Measurements from ENCODE around the gene SUFU.

Gene SUFU

DNA sequence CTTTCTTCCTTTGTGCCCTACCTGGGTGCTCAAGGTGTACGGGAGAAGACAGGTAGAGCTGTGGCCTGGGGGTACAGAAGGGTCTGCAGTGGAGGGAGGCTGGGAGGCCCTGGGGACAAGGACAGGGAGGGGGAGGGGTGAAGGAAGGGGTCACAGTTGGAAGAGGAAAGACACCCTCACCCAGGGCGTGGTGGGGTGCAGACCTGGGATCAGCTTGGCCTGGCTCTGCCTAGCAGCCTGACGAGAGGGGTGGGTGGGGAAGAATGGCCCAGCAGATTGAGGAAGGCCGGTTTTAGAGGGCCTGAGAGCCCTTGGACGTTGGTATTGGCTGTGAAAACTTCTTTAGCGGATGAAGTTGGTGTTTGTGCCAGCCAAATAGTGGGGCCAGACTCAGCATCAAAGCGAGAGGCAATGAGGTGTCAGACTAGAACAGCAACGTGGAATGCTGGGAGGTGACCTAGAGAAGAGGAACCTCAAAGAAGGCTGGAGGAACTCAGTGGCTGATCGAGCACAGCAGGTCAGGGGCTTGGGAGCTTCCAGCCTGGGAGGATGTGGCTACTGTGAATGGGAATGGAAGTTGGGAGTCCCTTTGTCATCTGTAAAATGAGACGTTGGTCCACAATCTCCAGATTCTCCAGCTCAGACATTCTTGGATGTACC lies 122.4 kb downstream of the SUFU start:
- Histone ChIP-seq H4K20me1 (ENCODE audit: insufficient read depth, low read length) (no peaks in the 10 kb centered on the region), H3K4me1 (ENCODE audit: low read length) (peaks cover 5% of the 10 kb centered on the region; the same call in 1 of the 2 replicates), H3K4me3 (ENCODE audit: low read length) (no peak overlapping the region), H3K79me2 (ENCODE audit: low read length) (no peaks in the 10 kb centered on the region), H3K9ac (ENCODE audit: low read length) (no peak overlapping the region), H3K36me3 (replicated peaks; ENCODE audit: low read depth, low read length) (no peaks in the 10 kb centered on the region), H3K9me3 (ENCODE audit: insufficient read depth, low read length) (no peaks in the 10 kb centered on the region), H3K27me3 (ENCODE audit: low read depth, low read length) (no peaks in the 10 kb centered on the region), H3K4me2 (ENCODE audit: low read length) (no peak overlapping the region), H2AFZ (ENCODE audit: low read depth, low read length) (no peak overlapping the region), H3K27ac (ENCODE audit: low read length) (no peak overlapping the region)
- TF ChIP-seq, protein P1, sequence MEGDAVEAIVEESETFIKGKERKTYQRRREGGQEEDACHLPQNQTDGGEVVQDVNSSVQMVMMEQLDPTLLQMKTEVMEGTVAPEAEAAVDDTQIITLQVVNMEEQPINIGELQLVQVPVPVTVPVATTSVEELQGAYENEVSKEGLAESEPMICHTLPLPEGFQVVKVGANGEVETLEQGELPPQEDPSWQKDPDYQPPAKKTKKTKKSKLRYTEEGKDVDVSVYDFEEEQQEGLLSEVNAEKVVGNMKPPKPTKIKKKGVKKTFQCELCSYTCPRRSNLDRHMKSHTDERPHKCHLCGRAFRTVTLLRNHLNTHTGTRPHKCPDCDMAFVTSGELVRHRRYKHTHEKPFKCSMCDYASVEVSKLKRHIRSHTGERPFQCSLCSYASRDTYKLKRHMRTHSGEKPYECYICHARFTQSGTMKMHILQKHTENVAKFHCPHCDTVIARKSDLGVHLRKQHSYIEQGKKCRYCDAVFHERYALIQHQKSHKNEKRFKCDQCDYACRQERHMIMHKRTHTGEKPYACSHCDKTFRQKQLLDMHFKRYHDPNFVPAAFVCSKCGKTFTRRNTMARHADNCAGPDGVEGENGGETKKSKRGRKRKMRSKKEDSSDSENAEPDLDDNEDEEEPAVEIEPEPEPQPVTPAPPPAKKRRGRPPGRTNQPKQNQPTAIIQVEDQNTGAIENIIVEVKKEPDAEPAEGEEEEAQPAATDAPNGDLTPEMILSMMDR (IDR thresholded peaks at IDR 0.05; ENCODE audit: low read depth, low read length), result no peak
- no peak for TF ChIP-seq EZH2phosphoT487 (IDR thresholded peaks at IDR 0.05; ENCODE audit: low read depth)

DNA sequence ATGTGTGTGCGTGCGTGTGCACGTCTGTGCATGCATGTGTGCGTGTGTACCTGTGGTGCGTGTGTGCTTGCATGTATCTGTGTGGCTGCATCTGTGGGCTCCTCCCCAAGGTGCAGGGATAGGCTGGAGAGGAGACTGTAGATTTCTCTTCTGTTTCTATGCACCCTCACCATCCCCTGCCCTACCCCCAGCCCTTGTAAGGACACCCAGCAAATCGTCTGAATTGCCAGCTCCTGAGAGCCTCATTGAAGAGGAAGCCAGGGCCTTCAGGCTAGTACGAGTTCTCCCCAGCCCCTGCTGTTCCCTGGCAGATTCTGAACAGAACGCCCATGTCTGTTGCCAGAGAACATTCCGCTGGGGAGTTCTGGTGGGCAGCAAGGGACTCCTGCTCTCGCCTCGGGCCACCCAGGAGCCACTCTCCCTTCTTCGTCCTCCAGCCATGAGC lies 123.5 kb downstream of the SUFU start:
- Histone ChIP-seq H3K27me3 (ENCODE audit: low read depth, low read length) (no peaks in the 10 kb centered on the region), H3K4me3 (ENCODE audit: low read length) (no peak overlapping the region), H4K20me1 (ENCODE audit: insufficient read depth, low read length) (no peaks in the 10 kb centered on the region), H3K4me2 (ENCODE audit: low read length) (no peak overlapping the region), H3K36me3 (replicated peaks; ENCODE audit: low read depth, low read length) (no peaks in the 10 kb centered on the region), H3K9ac (ENCODE audit: low read length) (no peak overlapping the region), H2AFZ (ENCODE audit: low read depth, low read length) (no peak overlapping the region), H3K79me2 (ENCODE audit: low read length) (no peaks in the 10 kb centered on the region), H3K27ac (ENCODE audit: low read length) (no peak overlapping the region), H3K9me3 (ENCODE audit: insufficient read depth, low read length) (no peaks in the 10 kb centered on the region), H3K4me1 (ENCODE audit: low read length) (peaks cover 5% of the 10 kb centered on the region; the same call in 1 of the 2 replicates)
- TF ChIP-seq, protein P1 (IDR thresholded peaks at IDR 0.05; ENCODE audit: low read depth, low read length), result no peak

DNA sequence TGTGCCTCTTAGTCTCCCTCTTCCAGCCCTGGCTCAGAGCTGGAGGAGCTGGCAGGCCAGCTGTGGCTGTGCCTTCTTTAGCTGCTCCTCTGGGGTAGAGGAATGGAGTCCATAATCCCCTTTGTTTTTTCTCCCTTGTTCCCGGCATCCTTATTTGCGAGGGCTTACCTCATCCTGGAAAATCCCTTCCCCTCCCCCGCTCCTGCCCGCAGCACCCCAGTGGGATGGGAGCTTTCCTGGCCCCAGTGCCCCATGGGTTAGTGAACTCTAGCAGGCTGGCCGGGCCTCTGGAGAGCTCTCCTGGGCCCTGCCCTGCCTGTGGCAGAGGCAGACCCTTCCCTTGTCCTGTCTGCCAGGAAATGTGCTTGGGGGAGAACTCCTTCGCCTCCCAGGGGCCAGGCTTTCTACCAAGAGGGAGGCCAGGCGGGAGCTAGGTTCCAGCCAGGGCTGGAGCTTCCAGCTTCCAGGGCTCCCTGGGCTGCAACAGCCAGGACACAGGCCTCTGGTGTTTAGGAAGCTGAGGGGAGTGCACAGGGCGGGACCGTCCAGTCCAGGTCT lies 124.0 kb downstream of the SUFU start:
- no peaks in the 10 kb centered on the region for H3K9me3 ChIP-seq (ENCODE audit: insufficient read depth, low read length)
- H3K36me3 ChIP-seq (replicated peaks; ENCODE audit: low read depth, low read length), result no peaks in the 10 kb centered on the region
- no peaks in the 10 kb centered on the region for H3K79me2 ChIP-seq (ENCODE audit: low read length)
- peaks cover 5% of the 10 kb centered on the region; the same call in 1 of the 2 replicates for H3K4me1 ChIP-seq (ENCODE audit: low read length)
- no peaks in the 10 kb centered on the region for H4K20me1 ChIP-seq (ENCODE audit: insufficient read depth, low read length)
- H3K4me3 ChIP-seq (ENCODE audit: low read length), result no peak overlapping the region
- H3K9ac ChIP-seq (ENCODE audit: low read length), result no peak overlapping the region
- no peak overlapping the region for H3K4me2 ChIP-seq (ENCODE audit: low read length)
- no peaks in the 10 kb centered on the region for H3K27me3 ChIP-seq (ENCODE audit: low read depth, low read length)
- no peak for TF ChIP-seq EZH2phosphoT487 (IDR thresholded peaks at IDR 0.05; ENCODE audit: low read depth)
- TF ChIP-seq, protein P1 (IDR thresholded peaks at IDR 0.05; ENCODE audit: low read depth, low read length), result no peak
- H2AFZ ChIP-seq (ENCODE audit: low read depth, low read length), result no peak overlapping the region
- no peak overlapping the region for H3K27ac ChIP-seq (ENCODE audit: low read length)

DNA sequence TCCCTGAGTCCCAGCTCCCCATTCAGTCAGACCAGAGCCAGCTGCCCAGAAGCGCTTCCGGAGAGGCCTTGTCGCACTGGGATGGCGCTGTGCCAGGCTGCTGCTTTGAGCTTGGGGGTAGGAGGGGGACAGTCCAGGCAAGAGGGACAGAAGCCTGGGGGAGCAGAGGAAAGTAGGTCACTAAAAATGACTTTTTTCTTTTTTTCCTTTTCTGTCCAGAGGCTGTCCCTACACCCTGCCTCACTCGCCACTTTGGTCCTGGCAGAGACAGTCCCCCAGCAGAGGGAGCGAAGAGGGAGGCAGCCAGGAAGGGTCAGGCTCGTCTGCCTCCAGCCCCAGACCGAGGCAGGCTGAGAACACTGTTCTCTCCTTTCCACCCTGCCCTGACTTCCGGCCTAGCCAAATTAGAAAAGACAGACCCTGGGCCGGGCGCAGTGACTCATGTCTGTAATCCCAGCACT lies 124.7 kb downstream of the SUFU start:
- TF ChIP-seq, protein P1 (IDR thresholded peaks at IDR 0.05; ENCODE audit: low read depth, low read length), result no peak
- TF ChIP-seq EZH2phosphoT487 (IDR thresholded peaks at IDR 0.05; ENCODE audit: low read depth), result no peak
- Histone ChIP-seq H3K79me2 (ENCODE audit: low read length) (no peaks in the 10 kb centered on the region), H2AFZ (ENCODE audit: low read depth, low read length) (no peak overlapping the region), H3K4me2 (ENCODE audit: low read length) (no peak overlapping the region), H3K27me3 (ENCODE audit: low read depth, low read length) (no peaks in the 10 kb centered on the region), H3K9me3 (ENCODE audit: insufficient read depth, low read length) (no peaks in the 10 kb centered on the region), H3K4me1 (ENCODE audit: low read length) (peaks cover 3% of the 10 kb centered on the region; the same call in 1 of the 2 replicates), H3K36me3 (replicated peaks; ENCODE audit: low read depth, low read length) (no peaks in the 10 kb centered on the region), H3K4me3 (ENCODE audit: low read length) (no peak overlapping the region), H3K27ac (ENCODE audit: low read length) (no peak overlapping the region), H4K20me1 (ENCODE audit: insufficient read depth, low read length) (no peaks in the 10 kb centered on the region), H3K9ac (ENCODE audit: low read length) (no peak overlapping the region)
